NOMO-1 treated with dmso at 0.1 percent for 144 hours (cell line): ENCODE data around the gene TRMT10C.
"Not testable (repeated sequence)": the region's sequence is repeated elsewhere in the genome, so short reads cannot be mapped to it uniquely, and the experiment has no call there.

Experiments used
- DNase-seq: peaks from one replicate; lab custom pipeline; 2025; ENCODE audit not compliant: unreplicated experiment; lab: John Stamatoyannopoulos, UW

The TRMT10C gene

GRCh38 chr3:101548527-101549105 is 13.1 kb upstream of the TRMT10C start:
- no peak for DNase-seq

GRCh38 chr3:101549473-101549872 is 12.2 kb upstream of the TRMT10C start:
- DNase-seq, result no peak

GRCh38 chr3:101551359-101552081 is 10.1 kb upstream of the TRMT10C start:
- not testable (repeated sequence) for DNase-seq

- not testable (repeated sequence) for DNase-seq
Observed at GRCh38 chr3:101553381-101553780, 8.3 kb upstream of the TRMT10C start.

- DNase-seq, result no peak
Observed at GRCh38 chr3:101556064-101556463, 5.6 kb upstream of the TRMT10C start.

- no peak for DNase-seq
Observed at GRCh38 chr3:101567528-101568317, 6.1 kb downstream of the TRMT10C start.

- DNase-seq, result no peak
Observed at GRCh38 chr3:101571028-101571895, 9.6 kb downstream of the TRMT10C start.

- DNase-seq, result peak; percentile 98
Observed at GRCh38 chr3:101573449-101574387, 12.1 kb downstream of the TRMT10C start, which contains the start of gene PCNP. TSS of gene PCNP (plus strand) at chr3:101574180. CDS start at chr3:101574216, 36 bp downstream.

GRCh38 chr3:101574388-101575112 is 12.9 kb downstream of the TRMT10C start:
- DNase-seq, result no peak

- no peak for DNase-seq
Observed at GRCh38 chr3:101577286-101577685, 15.6 kb downstream of the TRMT10C start.

- DNase-seq, result no peak
Observed at GRCh38 chr3:101588616-101589015, 26.9 kb downstream of the TRMT10C start.

- no peak for DNase-seq
Observed at GRCh38 chr3:101591071-101591470, 29.4 kb downstream of the TRMT10C start.

GRCh38 chr3:101602731-101603130 is 41.1 kb downstream of the TRMT10C start:
- DNase-seq, result no peak

GRCh38 chr3:101603184-101603583 is 41.5 kb downstream of the TRMT10C start:
- DNase-seq, result no peak

GRCh38 chr3:101605398-101605797 is 43.7 kb downstream of the TRMT10C start:
- not testable (repeated sequence) for DNase-seq

- DNase-seq, result no peak
Observed at GRCh38 chr3:101611023-101611422, 49.4 kb downstream of the TRMT10C start.

- not testable (repeated sequence) for DNase-seq
Observed at GRCh38 chr3:101613014-101613413, 51.3 kb downstream of the TRMT10C start.

- DNase-seq, result no peak
Observed at GRCh38 chr3:101615525-101615924, 53.9 kb downstream of the TRMT10C start.
